Stimulated activated CD4-positive, alpha-beta T cell treated with anti-CD3 and anti-CD28 coated beads, Interleukin-12 subunit alpha, Interleukin-12 subunit beta, amount 100 ng/mL, for 24 hours (primary cell): ENCODE measurements around the gene MVB12B.

Experiments
- DNase-seq, 2 experiments: peaks; one replicate each; pipeline ENCODE4 v3.0.0-alpha.2; 2020; ENCODE audit warnings: low read depth in 2 of 2

Gene MVB12B

GRCh38 chr9:126452106-126452505, 125.5 kb downstream of the MVB12B start:
- no peak for DNase-seq

GRCh38 chr9:126453156-126453963, 126.7 kb downstream of the MVB12B start:
- DNase-seq, result no peak

- DNase-seq, result no peak
These were observed 127.6 kb downstream of the MVB12B start for GRCh38 chr9:126454215-126454614.

- no peak for DNase-seq
These were observed 128.2 kb downstream of the MVB12B start for GRCh38 chr9:126454795-126455194.

GRCh38 chr9:126456441-126457174, 130.0 kb downstream of the MVB12B start:
- DNase-seq, result no peak

GRCh38 chr9:126457175-126457547, 130.5 kb downstream of the MVB12B start:
- no peak for DNase-seq

GRCh38 chr9:126457890-126458289, 131.3 kb downstream of the MVB12B start:
- no peak for DNase-seq

- no peak for DNase-seq
These were observed 132.5 kb downstream of the MVB12B start for GRCh38 chr9:126459126-126459525.

GRCh38 chr9:126459546-126459945, 132.9 kb downstream of the MVB12B start:
- DNase-seq, result no peak

GRCh38 chr9:126459965-126460843, 133.6 kb downstream of the MVB12B start:
- DNase-seq, result no peak

- DNase-seq, result no peak
These were observed 134.4 kb downstream of the MVB12B start for GRCh38 chr9:126461029-126461428.

GRCh38 chr9:126461608-126462007, 135.0 kb downstream of the MVB12B start:
- no peak for DNase-seq

GRCh38 chr9:126462617-126463016, 136.0 kb downstream of the MVB12B start:
- DNase-seq, result no peak

GRCh38 chr9:126463426-126463825, 136.8 kb downstream of the MVB12B start:
- no peak for DNase-seq

- DNase-seq, result no peak
These were observed 138.2 kb downstream of the MVB12B start for GRCh38 chr9:126464694-126465441.

- no peak for DNase-seq
These were observed 139.3 kb downstream of the MVB12B start for GRCh38 chr9:126465977-126466376.

- no peak for DNase-seq
These were observed 141.7 kb downstream of the MVB12B start for GRCh38 chr9:126468141-126468825.

GRCh38 chr9:126470241-126470993, 143.8 kb downstream of the MVB12B start:
- DNase-seq, result no peak

GRCh38 chr9:126471084-126471624, 144.5 kb downstream of the MVB12B start:
- DNase-seq, result peak; percentile 33 to 76
